WTC11 (cell line): ENCODE measurements around the gene CNOT8.

Experiments used
- ATF3 ChIP-seq: sonication (generic); formaldehyde crosslinking; conservative IDR thresholded peaks from 2 replicates; pipeline ENCODE4 v1.8.1; 2022; ENCODE audit warnings: mild to moderate bottlenecking, missing genetic modification reagents
- CTCF ChIP-seq: fragments of 200-600 bp; IDR thresholded peaks from 2 replicates; pipeline ENCODE4 v1.8.0; 2022; ENCODE audit warnings: antibody characterized with exemption
- E2F5 ChIP-seq: sonication (generic); formaldehyde crosslinking; IDR thresholded peaks from 2 replicates; pipeline ENCODE4 v1.8.1; 2022; ENCODE audit warnings: mild to moderate bottlenecking, moderate library complexity, missing genetic modification reagents
- MLX ChIP-seq: sonication (generic); formaldehyde crosslinking; IDR thresholded peaks from 2 replicates; pipeline ENCODE4 v1.8.1; 2023; ENCODE audit warnings: mild to moderate bottlenecking, missing genetic modification reagents, moderate library complexity
- NFYB ChIP-seq: sonication (generic); formaldehyde crosslinking; conservative IDR thresholded peaks from 2 replicates; pipeline ENCODE4 v1.8.0; 2022; ENCODE audit warnings: low read depth, missing genetic modification reagents

GRCh38 chr5:154866841-154867240 lies 8.4 kb downstream of the CNOT8 start:
- no peak for TF ChIP-seq E2F5 (CRISPR knock-in tag)
- no peak for TF ChIP-seq CTCF
- TF ChIP-seq MLX (CRISPR knock-in tag): no peak
- TF ChIP-seq ATF3 (CRISPR knock-in tag): no peak
- no peak for TF ChIP-seq NFYB (CRISPR knock-in tag)
